ENCODE data around the gene KCNQ2.

KCNQ2 gene

DNA sequence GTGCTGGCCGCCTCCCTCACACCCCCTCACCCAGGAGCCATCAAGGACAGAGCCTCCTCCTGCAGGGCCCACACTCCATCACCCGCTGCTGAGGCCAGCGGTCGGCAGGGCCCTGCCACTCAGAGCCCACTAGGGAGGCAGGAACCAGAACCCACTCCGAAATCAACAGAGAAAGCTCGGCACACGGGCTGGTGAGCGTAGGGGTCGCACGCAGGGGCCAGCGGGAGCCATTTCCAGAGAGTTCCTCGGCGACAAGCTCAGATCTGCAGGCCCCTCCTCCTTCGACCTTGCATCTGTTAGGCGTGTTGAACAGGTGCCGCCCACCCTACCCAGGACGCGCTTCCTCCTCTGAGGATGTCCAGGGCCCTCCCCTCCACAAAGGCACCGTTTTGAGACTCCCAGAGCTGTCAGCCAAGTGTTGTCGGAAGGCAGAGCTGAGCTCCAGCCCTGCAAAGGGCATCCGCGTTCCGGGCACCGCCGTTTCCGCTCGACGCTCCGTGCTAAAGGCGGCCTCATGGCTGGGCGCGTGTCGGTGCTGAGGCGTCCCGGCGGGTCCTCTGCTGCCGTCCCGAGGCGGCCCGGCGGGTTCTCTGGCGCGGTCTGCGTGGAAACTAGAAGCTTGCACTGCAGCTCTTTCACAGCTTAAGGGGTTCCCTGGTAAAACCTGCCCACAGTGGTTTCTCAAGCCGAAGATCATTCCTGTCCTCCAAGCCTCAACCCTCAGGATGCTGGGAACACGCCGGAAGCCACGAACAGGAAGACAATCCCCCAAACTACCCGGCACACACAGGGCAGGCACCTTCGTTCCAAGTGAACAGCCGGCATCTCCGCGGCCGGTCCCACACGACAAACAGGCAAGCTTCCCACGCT is 6.8 kb downstream of the KCNQ2 start:
- Histone ChIP-seq H3K18ac (ENCODE audit: low read length) (no peak overlapping the region), H4K8ac (ENCODE audit: low read depth, low read length) (no peak overlapping the region), H2AK5ac (ENCODE audit: low read length) (no peak overlapping the region), H3K4ac (ENCODE audit: low read depth, low read length) (no peak overlapping the region), H3K27ac (ENCODE audit: low read depth, low read length) (no peak overlapping the region), H2BK15ac (replicated peaks; ENCODE audit: low read depth) (no peak overlapping the region), H3K23ac (ENCODE audit: low read length) (no peak overlapping the region), H3K79me1 (ENCODE audit: low read length) (peaks cover 9% of the 10 kb centered on the region), H3K4me3 (ENCODE audit: low read length) (no peak overlapping the region), H3K4me1 (ENCODE audit: control insufficient read depth, low read depth, low read length) (no peaks in the 10 kb centered on the region), H3K36me3 (ENCODE audit: control insufficient read depth, insufficient read depth, low read length) (no peaks in the 10 kb centered on the region), H3K27me3 (ENCODE audit: insufficient read depth, low read length, poor library complexity) (no peaks in the 10 kb centered on the region), H3K4me2 (ENCODE audit: low read length) (no peak overlapping the region), H3K9ac (ENCODE audit: low read length) (no peak overlapping the region), H2BK5ac (ENCODE audit: low read length) (no peak overlapping the region), H4K5ac (ENCODE audit: low read length) (no peak overlapping the region), H2BK120ac (ENCODE audit: low read depth, low read length) (no peak overlapping the region), H3K56ac (ENCODE audit: low read length) (no peak overlapping the region), H3K79me2 (ENCODE audit: control insufficient read depth, insufficient read depth, low read length) (peaks cover 14% of the 10 kb centered on the region)
- no CpG with 5 or more reads among the region's 56 CpGs for WGBS (ENCODE audit: extremely low coverage, insufficient coverage, low lambda C conversion rate)
- DNase-seq, result no peak

DNA sequence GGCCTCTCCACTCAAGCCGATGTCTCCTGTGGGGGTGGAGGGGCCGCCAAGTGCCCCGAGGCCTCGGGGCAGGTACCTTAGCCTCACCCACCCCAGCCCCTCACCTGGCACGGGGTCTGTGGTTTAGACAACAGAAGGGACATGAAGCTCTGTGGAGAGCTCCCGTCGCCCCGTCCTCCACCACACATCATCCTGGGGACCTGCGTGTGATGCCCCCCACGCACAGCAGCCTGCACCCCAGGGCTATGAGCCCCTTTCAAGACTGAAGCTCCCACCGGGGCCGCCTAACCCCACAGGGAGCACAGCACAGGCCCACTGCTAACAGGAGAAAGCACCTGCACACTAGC is 8.2 kb downstream of the KCNQ2 start:
- no peak overlapping the region for H3K4me2 ChIP-seq (ENCODE audit: low read length)
- no peak overlapping the region for H3K4ac ChIP-seq (ENCODE audit: low read depth, low read length)
- H3K27ac ChIP-seq (ENCODE audit: low read depth, low read length), result no peak overlapping the region
- no peak overlapping the region for H2BK15ac ChIP-seq (replicated peaks; ENCODE audit: low read depth)
- peaks cover 10% of the 10 kb centered on the region for H3K79me2 ChIP-seq (ENCODE audit: control insufficient read depth, insufficient read depth, low read length)
- no peak overlapping the region for H2BK5ac ChIP-seq (ENCODE audit: low read length)
- WGBS (ENCODE audit: extremely low coverage, insufficient coverage, low lambda C conversion rate), result no CpG with 5 or more reads among the region's 12 CpGs
- H2BK120ac ChIP-seq (ENCODE audit: low read depth, low read length), result no peak overlapping the region
- H3K4me1 ChIP-seq (ENCODE audit: control insufficient read depth, low read depth, low read length), result no peaks in the 10 kb centered on the region
- H3K56ac ChIP-seq (ENCODE audit: low read length), result no peak overlapping the region
- H3K23ac ChIP-seq (ENCODE audit: low read length), result no peak overlapping the region
- no peaks in the 10 kb centered on the region for H3K36me3 ChIP-seq (ENCODE audit: control insufficient read depth, insufficient read depth, low read length)
- no peak overlapping the region for H3K4me3 ChIP-seq (ENCODE audit: low read length)
- H3K18ac ChIP-seq (ENCODE audit: low read length), result no peak overlapping the region
- H3K9ac ChIP-seq (ENCODE audit: low read length), result no peak overlapping the region
- no peak overlapping the region for H4K5ac ChIP-seq (ENCODE audit: low read length)
- no peak overlapping the region for H4K8ac ChIP-seq (ENCODE audit: low read depth, low read length)
- H3K79me1 ChIP-seq (ENCODE audit: low read length), result peaks cover 9% of the 10 kb centered on the region
- no peak overlapping the region for H2AK5ac ChIP-seq (ENCODE audit: low read length)
- H3K27me3 ChIP-seq (ENCODE audit: insufficient read depth, low read length, poor library complexity), result no peaks in the 10 kb centered on the region
- no peak for DNase-seq

- Histone ChIP-seq H3K4me3 (ENCODE audit: low read length) (no peak overlapping the region), H3K36me3 (ENCODE audit: control insufficient read depth, insufficient read depth, low read length) (no peaks in the 10 kb centered on the region), H3K27me3 (ENCODE audit: insufficient read depth, low read length, poor library complexity) (no peaks in the 10 kb centered on the region), H2BK5ac (ENCODE audit: low read length) (no peak overlapping the region), H3K4me1 (ENCODE audit: control insufficient read depth, low read depth, low read length) (no peaks in the 10 kb centered on the region), H3K27ac (ENCODE audit: low read depth, low read length) (no peak overlapping the region), H2BK15ac (replicated peaks; ENCODE audit: low read depth) (no peak overlapping the region), H4K8ac (ENCODE audit: low read depth, low read length) (no peak overlapping the region), H2AK5ac (ENCODE audit: low read length) (no peak overlapping the region), H3K23ac (ENCODE audit: low read length) (no peak overlapping the region), H4K5ac (ENCODE audit: low read length) (no peak overlapping the region), H2BK120ac (ENCODE audit: low read depth, low read length) (no peak overlapping the region), H3K79me1 (ENCODE audit: low read length) (peaks cover 8% of the 10 kb centered on the region), H3K18ac (ENCODE audit: low read length) (no peak overlapping the region), H3K79me2 (ENCODE audit: control insufficient read depth, insufficient read depth, low read length) (peaks cover 5% of the 10 kb centered on the region), H3K56ac (ENCODE audit: low read length) (no peak overlapping the region), H3K9ac (ENCODE audit: low read length) (no peak overlapping the region), H3K4ac (ENCODE audit: low read depth, low read length) (no peak overlapping the region), H3K4me2 (ENCODE audit: low read length) (no peak overlapping the region)
- WGBS (ENCODE audit: extremely low coverage, insufficient coverage, low lambda C conversion rate), result no CpG with 5 or more reads among the region's 22 CpGs
- no peak for DNase-seq
Observed at GRCh38 chr20:63463400-63464288, 8.8 kb downstream of the KCNQ2 start.

DNA sequence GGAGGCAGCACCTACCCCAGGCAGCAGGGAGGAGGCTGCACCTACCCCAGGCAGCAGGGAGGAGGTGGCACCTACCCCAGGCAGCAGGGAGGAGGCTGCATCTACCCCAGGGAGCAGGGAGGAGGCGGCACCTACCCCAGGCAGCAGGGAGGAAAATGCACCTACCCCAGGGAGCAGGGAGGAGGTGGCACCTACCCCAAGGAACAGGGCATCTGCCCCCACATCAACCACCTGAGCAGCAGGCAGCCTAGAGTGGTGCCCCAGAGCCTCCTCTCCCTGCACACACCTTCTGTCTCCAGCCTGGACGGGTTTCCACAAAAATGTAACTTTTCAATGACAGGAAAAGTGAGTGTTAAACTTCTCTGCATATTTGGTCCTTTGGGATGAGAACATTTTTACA is 10.2 kb downstream of the KCNQ2 start:
- Histone ChIP-seq H2BK120ac (ENCODE audit: low read depth, low read length) (no peak overlapping the region), H3K56ac (ENCODE audit: low read length) (no peak overlapping the region), H3K4me1 (ENCODE audit: control insufficient read depth, low read depth, low read length) (no peaks in the 10 kb centered on the region), H3K36me3 (ENCODE audit: control insufficient read depth, insufficient read depth, low read length) (no peaks in the 10 kb centered on the region), H2BK15ac (replicated peaks; ENCODE audit: low read depth) (no peak overlapping the region), H3K23ac (ENCODE audit: low read length) (no peak overlapping the region), H4K8ac (ENCODE audit: low read depth, low read length) (no peak overlapping the region), H3K4ac (ENCODE audit: low read depth, low read length) (no peak overlapping the region), H3K27me3 (ENCODE audit: insufficient read depth, low read length, poor library complexity) (no peaks in the 10 kb centered on the region), H3K18ac (ENCODE audit: low read length) (no peak overlapping the region), H2AK5ac (ENCODE audit: low read length) (no peak overlapping the region), H3K79me1 (ENCODE audit: low read length) (peaks cover 7% of the 10 kb centered on the region), H3K4me2 (ENCODE audit: low read length) (no peak overlapping the region), H3K9ac (ENCODE audit: low read length) (no peak overlapping the region), H3K27ac (ENCODE audit: low read depth, low read length) (no peak overlapping the region), H4K5ac (ENCODE audit: low read length) (no peak overlapping the region), H3K4me3 (ENCODE audit: low read length) (no peak overlapping the region), H3K79me2 (ENCODE audit: control insufficient read depth, insufficient read depth, low read length) (peaks cover 4% of the 10 kb centered on the region), H2BK5ac (ENCODE audit: low read length) (no peak overlapping the region)
- WGBS (ENCODE audit: extremely low coverage, insufficient coverage, low lambda C conversion rate), result no CpG with 5 or more reads among the region's 2 CpGs
- no peak for DNase-seq

- no peak overlapping the region for H3K18ac ChIP-seq (ENCODE audit: low read length)
- H4K8ac ChIP-seq (ENCODE audit: low read depth, low read length), result no peak overlapping the region
- H3K4me2 ChIP-seq (ENCODE audit: low read length), result no peak overlapping the region
- H2BK5ac ChIP-seq (ENCODE audit: low read length), result no peak overlapping the region
- no CpG with 5 or more reads among the region's 22 CpGs for WGBS (ENCODE audit: extremely low coverage, insufficient coverage, low lambda C conversion rate)
- DNase-seq, result peak; percentile 37
- no peak overlapping the region for H2BK120ac ChIP-seq (ENCODE audit: low read depth, low read length)
- H3K23ac ChIP-seq (ENCODE audit: low read length), result no peak overlapping the region
- H3K79me1 ChIP-seq (ENCODE audit: low read length), result peaks cover 6% of the 10 kb centered on the region
- no peaks in the 10 kb centered on the region for H3K27me3 ChIP-seq (ENCODE audit: insufficient read depth, low read length, poor library complexity)
- H2BK15ac ChIP-seq (replicated peaks; ENCODE audit: low read depth), result no peak overlapping the region
- no peak overlapping the region for H4K5ac ChIP-seq (ENCODE audit: low read length)
- H3K79me2 ChIP-seq (ENCODE audit: control insufficient read depth, insufficient read depth, low read length), result peaks cover 2% of the 10 kb centered on the region
- no peak overlapping the region for H3K4ac ChIP-seq (ENCODE audit: low read depth, low read length)
- H3K4me3 ChIP-seq (ENCODE audit: low read length), result no peak overlapping the region
- no peak overlapping the region for H2AK5ac ChIP-seq (ENCODE audit: low read length)
- no peaks in the 10 kb centered on the region for H3K4me1 ChIP-seq (ENCODE audit: control insufficient read depth, low read depth, low read length)
- no peak overlapping the region for H3K56ac ChIP-seq (ENCODE audit: low read length)
- H3K36me3 ChIP-seq (ENCODE audit: control insufficient read depth, insufficient read depth, low read length), result no peaks in the 10 kb centered on the region
- H3K9ac ChIP-seq (ENCODE audit: low read length), result no peak overlapping the region
- H3K27ac ChIP-seq (ENCODE audit: low read depth, low read length), result no peak overlapping the region
Observed at GRCh38 chr20:63461104-63461763, 11.2 kb downstream of the KCNQ2 start.

Data from mesendoderm (in vitro differentiated cells).